Measurements from ENCODE around the gene P2RY2. TPM values are rescaled to one million over a fixed set of nuclear protein-coding genes. Genes with fewer than 3 reads are reported as not detected.

P2RY2 gene
- 3.1 TPM for total RNA-seq

DNA sequence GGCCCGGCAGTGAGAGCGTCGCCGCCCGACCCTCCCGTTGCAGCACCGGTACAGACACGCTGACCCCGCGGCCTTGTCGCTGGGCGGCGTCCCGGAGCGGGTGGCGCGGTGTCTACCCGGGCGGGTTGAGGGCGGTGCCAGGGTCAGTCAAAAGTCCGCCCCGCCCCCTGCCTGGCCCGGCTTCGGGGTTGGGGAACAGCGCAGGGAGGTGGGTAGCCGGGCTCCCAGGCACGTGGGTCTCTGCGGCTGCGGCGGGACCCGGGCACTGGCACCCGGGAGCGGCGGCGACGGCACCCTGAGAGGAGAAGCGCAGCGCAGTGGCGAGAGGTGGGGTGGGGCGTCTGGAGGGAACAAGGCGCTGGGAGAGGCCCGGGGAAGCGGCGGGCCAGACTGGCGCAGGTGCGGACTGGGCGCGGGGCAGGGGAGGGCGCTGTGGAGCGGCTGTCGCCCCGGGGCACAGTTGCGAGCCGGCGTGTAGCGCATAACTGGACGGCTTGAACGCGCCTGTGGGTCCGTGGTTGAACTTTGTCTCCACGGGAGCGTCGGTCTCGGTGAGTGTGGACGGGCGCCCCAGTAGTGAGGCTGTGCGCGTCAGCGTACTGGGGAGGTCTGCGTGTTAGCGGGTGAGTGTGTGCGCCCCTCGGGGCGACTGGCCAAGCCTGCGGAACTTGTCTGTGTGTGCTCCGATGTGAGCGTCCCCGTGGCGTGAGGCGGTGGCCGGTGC, at the start of gene P2RY2:
P2RY2 (plus strand) TSS at position 176 of the 724 bp plus-strand sequence. CDS start 15,879 bp downstream, outside the sequence.
- DNase-seq, result no peak

DNA sequence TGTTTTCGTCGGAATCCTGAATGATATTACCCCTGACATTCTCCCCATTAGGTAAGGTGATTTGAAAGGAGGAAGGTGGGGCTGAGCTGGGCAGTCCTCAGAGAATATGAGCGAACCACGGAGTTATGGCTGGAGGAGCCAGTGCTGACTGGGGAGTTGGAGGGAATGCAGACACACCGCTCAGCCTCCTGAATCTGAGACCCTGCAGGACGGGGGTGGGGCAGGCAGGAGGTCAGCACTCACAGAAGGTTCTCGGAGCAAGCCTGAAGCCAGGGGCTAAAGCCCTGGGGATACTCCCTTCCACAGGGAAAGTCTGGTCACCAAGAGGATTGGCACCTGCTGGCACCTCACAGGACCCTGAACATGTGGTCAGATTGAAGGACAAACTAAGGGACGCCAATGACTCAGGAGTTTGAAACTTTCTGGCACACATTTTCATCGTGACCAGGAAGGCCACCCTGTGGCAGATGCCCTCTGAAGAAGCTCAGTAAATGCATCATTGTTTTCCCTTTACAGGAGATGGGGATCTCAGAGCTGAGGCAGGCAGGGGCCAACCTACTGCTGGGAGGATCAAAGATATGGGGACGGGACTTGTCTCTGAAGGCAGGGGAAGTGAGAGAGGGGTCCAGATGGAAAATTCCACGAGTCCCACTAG, 49.0 kb upstream of the P2RY2 start:
- no peak for DNase-seq

DNA sequence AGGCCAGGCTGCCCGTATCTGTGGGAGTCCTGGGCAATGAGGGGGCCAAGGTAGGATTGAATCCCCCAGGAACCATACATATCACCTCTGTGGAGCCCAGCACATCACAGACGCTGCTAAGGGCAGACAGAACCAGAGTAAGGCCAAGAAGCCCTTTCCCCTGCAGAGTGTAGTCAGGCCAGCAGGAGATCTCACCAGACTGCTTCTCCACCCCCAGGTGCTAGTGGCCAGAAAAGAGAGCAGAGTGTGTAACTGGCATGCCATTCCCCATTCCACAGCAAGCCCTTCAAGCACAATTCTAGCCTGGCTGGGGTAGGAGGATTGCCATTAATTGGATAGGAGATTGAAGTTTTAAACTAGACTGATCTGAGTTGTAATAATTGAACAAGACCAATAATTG, 47.9 kb upstream of the P2RY2 start:
- DNase-seq, result no peak

DNA sequence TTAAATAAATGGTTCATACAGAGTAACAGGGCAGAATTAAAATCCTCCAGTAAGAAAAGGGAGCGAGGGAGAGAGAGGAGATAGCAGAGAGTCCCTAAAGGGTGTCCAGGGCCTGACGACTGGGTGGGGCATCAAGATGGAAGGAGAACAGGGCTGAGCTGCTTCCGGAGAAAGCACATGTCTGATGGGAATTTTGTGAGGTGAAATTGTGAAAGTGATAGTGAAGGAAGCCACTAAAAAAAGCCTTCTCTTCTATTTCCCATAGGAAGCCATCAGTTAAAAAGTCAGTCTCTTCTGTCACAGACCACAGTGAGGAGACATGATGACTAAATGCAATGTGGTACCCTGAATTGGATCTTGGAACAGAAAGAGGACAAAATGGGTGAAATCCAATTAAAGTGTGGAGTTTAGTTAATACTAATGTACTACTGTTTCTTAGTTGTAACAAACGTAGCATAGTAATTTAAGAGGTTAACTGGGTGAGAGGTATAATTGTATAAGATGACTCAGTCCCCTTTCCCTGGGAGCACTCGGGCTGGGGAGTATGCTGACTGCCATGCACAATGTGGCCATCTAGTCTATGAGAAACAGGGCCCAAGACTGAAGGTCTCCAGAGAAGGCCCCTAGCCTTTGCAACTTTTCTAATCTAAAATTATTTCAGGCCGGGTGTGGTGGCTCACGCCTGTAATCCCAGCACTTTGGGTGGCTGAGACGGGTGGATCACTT, 46.5 kb upstream of the P2RY2 start:
- DNase-seq, result no peak

DNA sequence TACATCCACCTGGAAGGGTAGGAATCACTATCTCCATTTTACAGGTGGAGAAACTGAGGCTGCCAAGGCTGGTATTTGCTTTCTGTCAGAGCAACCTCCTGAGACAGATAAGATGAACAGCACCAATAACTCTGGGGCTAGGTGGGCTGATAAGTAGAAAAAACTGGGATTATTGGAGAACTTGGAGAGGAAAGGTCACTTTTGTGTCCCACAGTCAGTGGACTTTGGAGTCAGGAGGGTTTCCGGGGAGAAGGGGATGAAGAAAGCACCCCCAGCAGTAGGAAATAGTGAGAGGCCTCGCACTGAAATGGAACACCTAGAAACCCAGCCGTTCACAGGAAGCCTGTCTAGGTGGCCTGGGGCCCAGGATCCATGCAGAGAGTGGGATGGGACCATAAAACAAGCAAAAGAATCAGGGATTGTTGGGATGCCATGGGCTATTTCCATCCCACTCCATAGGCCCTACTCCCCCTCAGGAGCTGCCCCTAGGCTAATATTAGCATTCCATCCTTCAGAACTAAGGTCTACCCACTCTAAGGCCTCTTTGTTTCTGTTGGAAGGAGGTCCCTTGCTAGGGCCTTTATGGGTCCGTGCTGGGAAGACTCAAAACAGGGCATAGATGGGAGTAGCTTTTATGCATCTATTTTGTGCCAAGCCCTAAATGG, 45.0 kb upstream of the P2RY2 start:
- DNase-seq, result no peak

DNA sequence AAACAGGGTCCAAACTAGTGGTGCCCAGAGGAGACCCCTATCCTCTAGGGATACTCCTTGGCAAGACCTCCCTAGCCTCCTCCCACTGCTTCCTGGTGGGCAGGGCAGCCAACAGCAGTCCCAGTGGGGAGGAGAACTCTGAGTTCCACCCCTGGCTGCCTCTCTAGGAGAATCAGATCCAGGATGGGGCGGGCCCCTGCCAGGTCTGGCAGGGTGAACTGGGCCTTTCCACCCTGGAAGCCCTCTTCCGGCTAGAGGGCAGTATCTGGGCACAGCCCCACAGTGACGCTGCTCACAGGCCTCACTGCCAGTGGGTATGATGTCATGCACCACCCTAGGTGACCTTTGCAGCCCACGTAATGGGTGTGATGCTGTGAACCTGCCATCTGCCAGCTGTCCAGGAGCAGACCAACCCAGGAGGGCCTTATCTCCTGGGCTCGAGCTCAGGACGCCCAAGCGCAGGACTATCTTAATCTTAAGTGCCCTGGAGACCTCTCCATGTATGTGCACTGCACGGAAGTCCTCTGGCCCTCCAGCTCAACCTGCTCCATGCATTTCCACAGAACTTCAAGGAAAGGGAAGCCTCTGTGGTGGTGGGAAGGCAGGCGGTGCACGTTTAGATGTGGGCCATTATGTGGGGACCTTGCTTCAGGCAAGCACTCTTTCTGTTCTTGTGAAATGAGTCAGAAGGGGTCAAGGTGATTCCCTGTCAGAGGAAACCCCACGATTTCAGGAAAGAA, 44.2 kb upstream of the P2RY2 start:
- DNase-seq, result no peak

DNA sequence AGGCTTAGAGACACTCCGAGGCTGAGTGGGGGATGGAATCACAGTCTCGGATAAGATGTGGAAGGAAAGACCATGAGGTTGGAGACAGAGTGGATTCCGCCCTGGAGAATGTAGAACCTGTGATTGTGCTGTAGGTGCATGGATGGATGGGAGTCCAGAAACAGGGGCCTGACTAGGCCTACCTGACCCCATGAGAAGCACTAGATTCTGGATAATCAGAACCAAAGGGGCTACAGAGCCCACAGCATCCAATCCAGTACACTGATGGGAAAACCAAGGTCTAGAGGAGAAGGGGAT, 43.6 kb upstream of the P2RY2 start:
- DNase-seq, result no peak

DNA sequence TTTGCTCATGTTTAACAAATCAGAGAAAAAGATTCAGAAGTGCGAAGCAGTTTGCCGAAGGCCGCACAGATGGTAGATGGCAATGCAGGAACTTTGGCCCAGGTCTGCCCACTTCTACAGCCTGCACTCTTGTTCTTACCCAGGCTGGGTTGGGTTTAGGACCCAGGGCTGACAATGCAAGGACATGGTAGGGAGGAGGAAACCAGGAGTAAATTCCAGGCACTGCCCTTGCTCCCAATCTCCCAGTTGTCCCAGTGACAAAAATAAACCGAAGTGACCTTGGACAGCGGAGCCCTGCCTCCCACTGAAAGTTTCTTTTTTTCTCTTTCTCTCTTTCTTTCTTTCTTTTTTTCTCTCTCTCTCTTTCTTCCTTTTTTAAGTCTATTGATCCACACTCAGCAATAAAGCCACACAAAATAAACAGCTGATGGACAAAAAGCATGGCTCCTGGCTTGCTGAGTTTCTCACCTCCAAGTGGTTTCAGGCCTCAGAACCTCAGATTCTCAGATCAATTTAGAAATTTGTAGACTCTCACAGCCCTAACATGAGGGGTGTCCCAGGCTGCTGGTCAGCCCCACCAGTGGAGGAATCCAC, 42.4 kb upstream of the P2RY2 start:
- no peak for DNase-seq

DNA sequence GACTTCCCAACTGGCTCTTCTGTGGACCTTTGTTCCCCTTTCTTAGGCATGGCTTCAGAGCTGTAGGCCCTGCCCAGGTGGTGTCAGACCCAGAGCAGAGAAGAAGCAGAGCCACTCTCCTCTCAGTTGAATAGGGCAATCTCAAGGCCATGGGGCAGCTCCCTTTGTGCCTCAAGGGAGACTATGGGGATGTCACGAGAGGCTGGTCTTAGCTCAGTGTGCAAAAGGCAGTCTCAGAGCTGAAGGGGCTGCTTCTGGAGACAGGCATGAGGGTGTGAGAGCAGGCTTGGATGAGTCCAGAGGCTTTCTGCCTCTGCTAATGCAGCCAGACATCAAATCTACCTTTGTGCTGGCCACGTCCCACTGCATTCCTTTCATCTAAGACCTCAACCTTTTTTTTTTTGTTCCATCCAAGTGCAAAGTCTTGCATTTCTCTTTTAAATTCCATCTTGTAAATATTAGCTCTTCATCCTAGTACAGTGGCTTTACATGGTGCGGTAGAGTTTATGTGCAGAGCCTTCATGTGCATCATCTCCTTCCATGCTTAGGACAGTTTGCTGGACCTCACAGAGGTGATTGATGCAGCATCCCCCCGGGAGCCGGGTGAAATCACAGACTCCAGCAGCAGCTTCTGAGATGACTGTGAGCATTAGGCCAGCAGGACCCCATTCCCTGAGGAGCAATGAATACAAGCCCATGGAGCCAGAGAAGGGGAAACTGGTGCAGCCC, 41.8 kb upstream of the P2RY2 start:
- DNase-seq, result no peak

DNA sequence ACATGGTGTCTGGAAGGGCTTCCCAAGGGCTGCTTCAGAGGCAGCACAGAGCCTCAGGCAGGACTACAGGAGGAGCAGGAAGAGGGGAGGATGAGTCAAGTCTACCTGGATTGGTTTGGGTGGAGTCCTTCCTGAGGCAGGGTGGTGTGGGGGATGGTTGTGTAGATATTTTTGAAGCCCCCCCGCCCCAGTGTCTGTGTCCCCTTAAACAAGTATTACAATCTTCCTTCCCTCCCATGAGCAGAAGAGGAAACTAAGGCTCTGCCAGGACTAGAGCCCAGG, 41.3 kb upstream of the P2RY2 start:
- DNase-seq, result no peak

DNA sequence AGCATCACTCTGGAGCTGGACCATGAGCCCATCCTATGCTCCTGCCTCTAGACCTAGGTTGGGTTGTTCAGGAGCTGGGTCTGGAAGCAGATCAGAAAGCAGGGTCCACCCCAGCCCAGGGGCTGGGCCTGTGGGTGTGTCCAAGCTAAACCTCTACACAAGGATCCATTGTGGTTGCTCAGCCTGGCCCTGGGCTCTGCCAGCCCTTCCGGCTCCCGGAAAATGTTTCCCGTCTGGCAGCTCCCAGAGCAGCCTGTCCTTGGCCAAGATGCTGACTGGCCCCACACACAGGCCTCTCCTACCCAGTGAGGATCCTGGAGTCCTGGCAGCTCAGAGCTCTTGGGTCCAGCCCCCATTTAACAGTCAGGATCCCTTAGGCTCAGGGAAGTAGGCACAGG, 40.7 kb upstream of the P2RY2 start:
- DNase-seq, result no peak

DNA sequence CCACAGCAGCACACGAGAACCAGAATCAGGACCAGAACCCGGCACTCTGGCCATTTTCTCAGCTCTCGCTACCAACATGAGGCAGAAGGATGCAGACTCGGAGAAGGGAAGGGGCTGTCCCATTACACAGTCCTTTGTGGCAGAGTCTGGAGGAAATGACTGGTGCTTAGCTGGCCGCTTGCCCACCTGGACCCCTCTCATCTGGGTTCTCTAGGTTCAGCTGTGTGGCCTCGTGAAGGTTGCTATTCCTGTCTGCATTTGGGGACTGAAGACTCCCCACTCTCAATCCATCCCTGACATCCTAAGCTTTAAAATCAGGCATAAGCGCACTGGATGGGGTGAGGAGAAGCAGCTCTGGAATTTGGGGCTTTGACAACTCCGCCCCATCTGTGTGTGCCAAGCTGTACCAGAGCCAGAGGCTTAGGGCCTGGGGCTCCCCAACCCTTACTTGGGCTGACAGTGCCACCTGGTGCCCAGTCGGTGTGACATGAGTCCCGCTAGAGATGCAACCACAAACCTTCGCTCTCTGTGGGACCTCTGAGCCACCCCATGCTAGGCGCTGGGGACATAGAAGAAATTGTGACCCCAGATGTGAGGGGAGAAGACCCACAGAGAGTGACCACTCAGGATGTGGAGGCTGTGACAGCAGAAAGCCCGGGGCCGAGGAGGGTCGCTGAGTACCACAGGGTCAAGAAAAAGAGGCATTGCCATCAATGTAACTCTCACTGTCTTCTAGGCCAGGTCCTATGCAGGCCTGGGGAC, 40.1 kb upstream of the P2RY2 start:
- peak; percentile 78 for DNase-seq

DNA sequence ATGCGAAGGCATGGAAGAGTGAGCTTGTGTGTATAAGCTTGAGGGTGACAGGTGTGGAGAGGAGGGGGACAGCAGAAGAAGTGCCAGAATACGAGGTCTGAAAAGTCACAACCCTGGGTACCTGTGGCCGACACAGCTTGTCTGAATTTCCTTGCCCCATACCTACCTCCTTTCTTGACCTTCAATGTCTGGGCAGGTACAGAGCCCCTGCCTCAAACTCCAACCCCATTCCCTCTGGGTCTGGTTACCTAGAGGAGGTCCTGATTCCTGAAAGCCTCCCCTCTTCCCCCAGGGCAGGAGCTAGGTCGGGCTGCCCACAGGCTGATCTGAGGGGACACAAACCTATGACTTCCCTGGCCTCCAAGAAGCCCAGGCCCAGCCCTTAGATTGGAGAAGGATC, 39.4 kb upstream of the P2RY2 start:
- DNase-seq, result no peak

DNA sequence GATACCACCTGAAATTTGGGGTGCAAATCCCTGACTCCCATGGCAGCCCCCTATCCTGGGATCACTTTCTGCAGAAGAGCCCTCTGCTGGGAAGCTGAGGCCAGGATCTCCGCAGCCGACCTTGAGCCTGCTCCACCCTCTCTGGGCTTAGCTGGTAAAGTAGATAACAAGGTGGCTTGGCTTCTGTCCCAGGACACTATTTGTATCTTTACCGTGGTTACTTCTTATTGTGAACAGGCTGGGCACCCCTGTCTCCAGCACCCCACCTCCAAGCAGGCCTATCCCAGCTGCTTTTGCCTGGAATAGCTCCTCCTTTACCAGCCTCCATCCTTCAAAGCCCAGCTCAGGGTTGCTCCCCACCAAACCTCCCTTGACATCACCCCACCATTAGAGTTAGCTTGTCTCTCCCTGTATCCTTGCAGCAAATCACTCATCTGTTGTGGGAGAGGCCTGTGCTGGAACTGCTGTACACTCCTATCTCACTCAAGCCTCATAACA, 35.2 kb upstream of the P2RY2 start:
- no peak for DNase-seq

DNA sequence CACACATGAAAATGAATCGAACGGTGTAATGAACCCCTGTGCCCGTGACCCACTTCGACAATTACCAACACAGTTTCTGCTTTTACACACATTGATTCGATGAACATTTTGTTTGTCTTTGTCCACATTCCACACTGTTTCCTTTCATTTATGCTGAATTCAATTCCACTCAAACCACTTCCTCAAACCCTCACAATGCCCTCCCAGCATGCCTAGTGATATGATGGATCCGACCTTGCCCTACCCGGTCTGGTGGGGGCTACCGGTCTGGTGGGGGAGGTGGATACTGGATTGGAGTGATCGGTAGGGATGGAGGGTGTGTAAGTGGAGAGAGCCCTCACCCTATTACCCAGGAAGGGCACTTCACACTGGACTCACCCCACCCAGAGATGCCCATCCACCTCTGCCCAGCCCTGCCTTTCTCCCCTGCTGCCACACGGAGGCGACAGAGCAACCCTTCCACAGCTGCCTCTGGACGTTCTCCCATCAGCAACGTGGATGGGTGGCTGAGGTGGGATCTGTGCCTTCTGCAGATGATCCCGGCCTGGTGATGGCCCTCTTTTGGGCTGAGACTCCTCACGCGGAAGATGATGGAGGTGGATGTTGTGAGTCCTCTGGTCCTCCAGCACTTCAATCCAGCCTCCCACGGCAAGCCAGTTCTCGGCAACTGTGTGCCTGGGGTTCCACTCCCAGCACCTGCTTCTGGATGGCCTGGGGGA, 33.0 kb upstream of the P2RY2 start:
- no peak for DNase-seq

DNA sequence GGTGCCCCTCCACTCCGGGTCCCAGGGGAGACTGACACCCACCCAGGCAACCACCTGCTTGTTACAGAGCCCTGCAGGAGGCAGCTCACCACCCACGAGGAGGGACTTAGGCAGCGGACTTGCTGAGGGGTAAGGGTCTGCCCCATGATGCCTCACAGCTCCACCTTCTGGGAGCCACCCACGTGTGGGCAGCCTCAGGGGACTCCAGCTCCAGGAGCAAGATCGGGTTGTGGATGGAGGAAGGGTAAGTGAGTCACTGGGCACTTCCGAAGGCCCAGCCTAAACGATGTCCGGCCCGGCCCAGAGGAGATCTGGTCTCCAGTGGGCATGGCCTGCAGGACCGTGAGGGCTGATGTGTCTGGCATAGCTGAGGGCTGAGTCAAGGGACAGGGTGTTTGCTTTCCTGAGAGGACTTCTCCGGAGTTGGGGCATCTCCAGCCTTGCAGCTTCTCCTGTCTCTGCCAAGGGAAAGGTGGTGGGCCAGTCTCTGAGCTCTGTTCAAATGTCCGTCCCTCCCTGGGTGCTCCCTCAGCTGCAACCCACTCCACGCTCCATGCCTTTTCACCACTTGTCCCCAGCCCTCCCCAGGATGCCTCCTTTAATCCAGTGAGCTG, 32.3 kb upstream of the P2RY2 start:
- no peak for DNase-seq

DNA sequence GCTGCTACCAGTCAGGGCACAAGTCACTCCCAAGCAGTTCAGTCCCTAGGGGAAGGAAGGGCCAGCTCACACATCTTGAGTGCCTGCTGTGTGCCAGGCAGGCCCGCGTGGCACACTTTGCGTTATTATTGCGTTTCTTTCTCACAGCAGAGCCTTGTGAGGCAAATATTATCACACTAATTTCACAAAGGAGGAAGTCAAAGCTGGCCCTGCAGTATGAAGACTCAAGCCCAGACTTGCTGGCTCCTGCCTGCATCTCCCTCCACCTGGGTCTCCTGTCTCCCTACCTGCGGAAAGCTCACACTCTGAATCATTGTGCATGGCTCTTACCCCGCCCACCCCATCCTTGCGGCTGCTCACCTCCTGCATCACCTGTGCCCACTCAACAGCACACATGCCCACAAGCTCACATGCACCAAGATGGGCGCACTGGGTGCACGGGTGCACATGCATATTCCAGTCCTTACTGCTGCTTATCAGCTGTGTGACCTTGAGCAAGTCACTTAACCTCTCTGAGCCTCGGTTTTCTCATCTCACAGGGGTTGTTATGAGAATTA, 31.7 kb upstream of the P2RY2 start:
- no peak for DNase-seq

DNA sequence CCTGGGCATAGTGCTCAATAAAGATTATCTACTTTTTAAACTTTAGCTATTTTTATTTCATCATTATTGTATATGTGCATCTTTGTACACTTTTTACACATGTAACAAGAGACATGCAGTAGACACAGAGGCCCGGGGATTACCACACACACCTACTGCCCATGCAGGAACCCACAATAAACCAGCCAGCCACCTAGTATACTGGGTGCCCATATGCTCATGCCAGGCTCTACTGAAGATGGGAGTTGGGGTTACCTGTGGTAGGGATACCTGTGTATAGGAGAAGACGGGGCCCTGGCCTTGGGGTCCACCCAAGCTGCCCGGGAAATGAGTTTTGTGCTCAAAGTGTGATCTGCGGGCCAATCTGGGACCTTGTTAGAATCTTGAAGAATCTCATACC, 31.2 kb upstream of the P2RY2 start:
- no peak for DNase-seq

DNA sequence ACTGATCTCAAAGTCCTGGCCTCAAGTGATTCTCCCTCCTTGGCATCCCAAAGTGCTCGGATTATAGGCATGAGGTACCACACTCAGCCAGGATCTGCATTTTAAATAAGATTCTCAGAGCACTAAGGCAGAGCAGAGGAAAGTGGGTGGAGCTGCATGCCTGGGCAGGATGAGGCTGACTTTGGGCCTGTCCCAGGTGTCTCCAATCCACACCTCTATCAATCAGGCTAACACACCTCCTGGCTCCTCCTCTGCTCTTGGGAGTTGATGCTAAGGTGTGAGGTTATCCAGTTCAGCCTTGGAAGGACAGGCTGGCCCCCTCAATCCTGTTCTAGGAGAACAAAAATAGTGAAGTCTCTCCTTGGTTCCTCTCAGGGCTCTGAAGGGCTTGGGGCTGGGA, 30.2 kb upstream of the P2RY2 start:
- no peak for DNase-seq

All from skin of body (tissue), 2 donors.